Stomach (tissue), 4 donors: ENCODE measurements around the gene GLCE.

Experiments
- POLR2A ChIP-seq, 4 donors: fragments of 450-650 bp; IDR thresholded peaks; one replicate each; pipeline ENCODE4 v1.6.1; 2016; ENCODE audit warnings: antibody characterized with exemption in 4 of 4, control low read depth in 2 of 4, mild to moderate bottlenecking in 1 of 4, moderate library complexity in 1 of 4
- TF ChIP-seq, protein P1 (sequence below), 7 experiments: fragments of 450-650 bp in 4 of 7; fragments of 200-600 bp in 3 of 7; sonication (generic) in 3 of 7; IDR thresholded peaks; one replicate each; pipeline ENCODE4 v1.5.1; 2016 to 2019; ENCODE audit warnings: antibody characterized with exemption in 7 of 7, control low read depth in 2 of 7, mild to moderate bottlenecking in 1 of 7

DNA sequence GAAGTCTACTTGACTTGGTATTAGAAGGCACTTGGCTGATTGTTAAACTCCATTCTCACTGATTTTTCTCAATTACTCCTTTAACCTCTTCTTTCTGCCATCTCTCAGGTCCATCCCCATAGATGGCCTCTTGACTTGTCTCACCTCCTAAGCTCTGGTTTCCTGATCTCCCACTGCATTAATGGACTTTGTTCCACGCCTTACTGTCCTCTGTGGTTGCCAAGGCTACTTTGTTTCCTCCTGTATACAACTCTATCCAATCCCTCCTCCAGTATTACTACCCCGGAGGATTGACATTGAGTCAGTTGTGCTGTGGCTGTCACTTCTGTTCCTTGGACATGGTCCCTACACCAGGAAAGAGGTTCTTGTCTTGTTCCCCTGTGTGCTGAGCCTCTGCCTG, 10.6 kb upstream of the GLCE start:
- TF ChIP-seq, protein P1, sequence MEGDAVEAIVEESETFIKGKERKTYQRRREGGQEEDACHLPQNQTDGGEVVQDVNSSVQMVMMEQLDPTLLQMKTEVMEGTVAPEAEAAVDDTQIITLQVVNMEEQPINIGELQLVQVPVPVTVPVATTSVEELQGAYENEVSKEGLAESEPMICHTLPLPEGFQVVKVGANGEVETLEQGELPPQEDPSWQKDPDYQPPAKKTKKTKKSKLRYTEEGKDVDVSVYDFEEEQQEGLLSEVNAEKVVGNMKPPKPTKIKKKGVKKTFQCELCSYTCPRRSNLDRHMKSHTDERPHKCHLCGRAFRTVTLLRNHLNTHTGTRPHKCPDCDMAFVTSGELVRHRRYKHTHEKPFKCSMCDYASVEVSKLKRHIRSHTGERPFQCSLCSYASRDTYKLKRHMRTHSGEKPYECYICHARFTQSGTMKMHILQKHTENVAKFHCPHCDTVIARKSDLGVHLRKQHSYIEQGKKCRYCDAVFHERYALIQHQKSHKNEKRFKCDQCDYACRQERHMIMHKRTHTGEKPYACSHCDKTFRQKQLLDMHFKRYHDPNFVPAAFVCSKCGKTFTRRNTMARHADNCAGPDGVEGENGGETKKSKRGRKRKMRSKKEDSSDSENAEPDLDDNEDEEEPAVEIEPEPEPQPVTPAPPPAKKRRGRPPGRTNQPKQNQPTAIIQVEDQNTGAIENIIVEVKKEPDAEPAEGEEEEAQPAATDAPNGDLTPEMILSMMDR (IDR thresholded peaks at IDR 0.05): no peak
- no peak for TF ChIP-seq POLR2A (IDR thresholded peaks at IDR 0.05)
